Keratinocyte (primary cell): Measurements from ENCODE around the gene BRD3OS.

ENCODE experiments used
- CTCF ChIP-seq, 3 experiments: IDR thresholded peaks in 1 of 3; conservative IDR thresholded peaks in 1 of 3; optimal IDR thresholded peaks in 1 of 3; 2 replicates in 2 of 3; 3 replicates in 1 of 3; pipeline versions ENCODE3 to v1.5.1; 2011; ENCODE audit warnings: low read length in 3 of 3, mild to moderate bottlenecking in 3 of 3, moderate library complexity in 2 of 3, control low read depth in 1 of 3, inconsistent platforms in 1 of 3; ENCODE audit not compliant: insufficient read depth in 2 of 3; ENCODE audit errors: extremely low read depth in 1 of 3
- EZH2 ChIP-seq: IDR thresholded peaks from one replicate; pipeline ENCODE4 v1.6.1; 2012; ENCODE audit warnings: inconsistent platforms, mild to moderate bottlenecking, low read length, moderate library complexity

DNA sequence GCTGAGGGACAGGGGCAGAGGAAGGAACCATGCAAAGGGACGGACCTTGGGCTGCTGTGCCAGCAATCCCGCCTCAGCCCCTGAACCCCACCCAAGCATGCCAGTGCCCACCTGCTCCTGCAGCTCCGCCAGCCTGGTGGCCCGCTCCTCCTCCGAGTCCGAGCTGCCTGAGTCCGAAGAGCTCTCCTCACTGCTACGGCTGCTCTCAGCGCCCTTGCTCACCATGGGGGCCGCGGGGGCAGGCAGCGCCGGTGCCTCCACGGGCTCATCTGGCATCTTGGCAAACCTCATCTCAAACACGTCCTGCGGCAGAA is 16.3 kb downstream of the BRD3OS start:
- no peak for TF ChIP-seq CTCF (optimal IDR thresholded peaks at IDR 0.05 in 1 of 3, IDR thresholded peaks at IDR 0.05 in 1 of 3, conservative IDR thresholded peaks at IDR 0.05 in 1 of 3; ENCODE audit: extremely low read depth in 1 of 3, insufficient read depth in 2 of 3, low read length in 3 of 3)
- TF ChIP-seq EZH2: no peak
